ENCODE data around the gene JCAD.

JCAD gene

GRCh38 chr10:30073767-30074060 lies 14.3 kb upstream of the JCAD start:
- no peak for DNase-seq

- no peak for DNase-seq
Measured at GRCh38 chr10:30073045-30073766, 13.8 kb upstream of the JCAD start.

DNA sequence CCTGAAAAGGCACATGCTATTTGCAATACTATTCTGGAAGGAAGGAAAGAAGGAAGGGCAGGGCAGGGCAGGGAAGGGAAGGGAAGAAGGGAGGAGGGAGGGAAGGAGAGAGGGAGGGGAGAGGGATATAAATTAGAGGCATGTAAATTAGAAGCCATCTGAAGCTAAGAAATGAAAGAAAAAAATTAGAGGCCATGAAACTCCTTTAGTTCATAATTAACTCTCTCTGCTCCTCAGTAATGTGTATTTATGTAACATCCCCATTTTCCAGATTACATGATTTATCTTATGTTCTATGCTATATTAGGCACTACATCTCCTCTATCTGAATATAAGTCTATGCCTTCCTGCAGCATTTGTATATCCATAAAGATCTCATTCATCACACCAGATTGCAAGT lies 12.7 kb upstream of the JCAD start:
- no peak for DNase-seq

GRCh38 chr10:30070001-30070685 lies 10.8 kb upstream of the JCAD start:
- no peak for DNase-seq

DNA sequence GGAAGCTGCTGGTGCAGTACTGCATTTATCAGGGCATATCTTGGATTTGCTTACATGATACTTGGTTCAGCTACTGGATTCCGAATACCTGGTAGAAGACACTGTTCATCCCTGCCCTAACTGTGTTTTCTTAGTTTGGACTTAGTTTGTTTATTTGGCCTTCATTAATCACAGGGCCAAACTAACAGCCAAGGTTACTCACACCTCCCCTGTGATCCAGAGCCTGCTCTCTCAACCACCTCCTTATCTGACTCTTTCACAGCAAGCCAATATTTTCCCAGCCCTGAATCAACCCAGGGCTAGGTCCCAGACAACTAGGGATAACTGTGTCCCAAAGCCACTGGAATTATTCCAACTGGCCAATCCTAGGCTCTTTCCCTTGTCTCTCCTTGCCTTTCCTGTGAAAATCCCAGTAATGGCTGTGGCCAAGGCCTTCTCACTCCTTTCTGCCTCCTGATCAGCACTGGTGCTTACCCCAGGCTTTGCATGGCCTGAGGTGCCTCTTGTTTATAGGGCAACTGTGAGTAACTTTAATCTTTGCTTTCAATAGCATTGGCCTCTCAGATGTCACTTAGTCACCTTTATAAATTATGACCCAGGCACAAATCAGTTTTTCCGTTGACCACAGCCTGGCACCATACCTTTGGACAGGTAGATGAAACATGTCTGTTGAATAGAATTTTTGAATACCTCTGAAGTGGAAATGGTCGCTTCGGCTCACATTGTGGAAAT lies 9.3 kb upstream of the JCAD start:
- DNase-seq = no peak

GRCh38 chr10:30063099-30063498 lies 3.7 kb upstream of the JCAD start:
- no peak for DNase-seq

- DNase-seq = no peak
Measured at GRCh38 chr10:30062582-30062981, 3.2 kb upstream of the JCAD start.

GRCh38 chr10:30062090-30062489 lies 2.7 kb upstream of the JCAD start:
- DNase-seq = no peak

- no peak for DNase-seq
Measured at GRCh38 chr10:30058570-30059132, 735 bp downstream of the JCAD start.

DNA sequence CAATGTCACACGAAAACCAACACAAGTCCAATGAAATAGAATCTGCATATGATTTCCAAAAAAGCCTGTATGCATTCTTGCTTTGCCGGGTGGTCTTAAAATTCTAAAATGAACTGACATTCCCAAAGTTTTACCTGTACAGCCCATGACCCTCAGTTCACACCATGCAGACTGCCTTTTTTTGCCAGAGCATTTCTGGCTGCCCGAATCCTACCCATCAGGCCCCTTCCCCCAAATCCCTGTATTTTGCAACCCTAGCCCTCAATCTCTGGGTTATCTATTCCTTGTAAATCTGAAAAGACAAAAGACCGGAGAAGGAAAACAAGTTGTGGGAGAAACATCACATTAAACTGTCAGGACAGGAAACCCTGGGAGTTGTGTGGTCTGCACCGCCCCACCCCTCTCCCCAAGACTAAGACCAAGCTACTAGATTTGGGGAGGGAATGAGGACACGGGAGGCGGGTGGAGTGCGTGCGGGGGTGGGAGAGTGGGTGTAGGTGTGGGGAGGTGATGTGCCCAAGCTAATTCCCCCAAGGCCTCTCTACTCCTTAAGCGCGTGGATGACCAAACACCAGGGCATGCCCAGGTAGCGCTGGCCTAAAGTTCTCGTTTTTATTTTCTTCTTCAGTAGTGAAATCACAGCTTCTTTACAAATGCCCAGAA lies 1.4 kb downstream of the JCAD start:
- no peak for DNase-seq

GRCh38 chr10:30057421-30057841 lies 2.0 kb downstream of the JCAD start:
- no peak for DNase-seq

DNA sequence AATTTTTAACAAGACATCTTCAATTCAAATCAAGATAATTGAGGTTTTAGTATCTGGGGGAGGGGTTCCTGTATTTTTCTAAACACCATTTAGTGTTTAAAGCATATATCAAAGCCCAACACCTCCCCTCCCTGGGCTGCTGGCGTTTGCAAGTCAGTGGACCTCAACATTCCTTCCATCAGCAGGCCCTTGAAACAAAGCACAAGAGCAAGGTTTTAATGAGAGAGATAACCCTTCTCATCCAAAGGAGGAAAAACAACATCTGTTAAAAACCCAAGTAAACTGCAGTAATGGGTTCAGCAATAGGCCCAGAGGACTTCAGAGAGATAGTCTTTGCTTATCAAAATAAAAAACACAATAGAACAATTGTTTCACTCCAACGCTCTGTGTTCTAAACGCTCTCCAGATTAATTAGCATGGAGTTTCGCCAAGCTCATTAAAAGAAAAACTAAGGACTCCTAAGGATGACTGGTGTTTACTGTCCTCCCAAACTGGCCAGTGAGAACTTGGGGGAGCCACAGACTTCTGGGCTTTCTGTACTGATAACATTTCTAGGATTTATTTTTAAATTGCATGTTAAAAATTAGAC lies 2.5 kb downstream of the JCAD start:
- no peak for DNase-seq

- no peak for DNase-seq
Measured at GRCh38 chr10:30056281-30056680, 3.1 kb downstream of the JCAD start.

DNA sequence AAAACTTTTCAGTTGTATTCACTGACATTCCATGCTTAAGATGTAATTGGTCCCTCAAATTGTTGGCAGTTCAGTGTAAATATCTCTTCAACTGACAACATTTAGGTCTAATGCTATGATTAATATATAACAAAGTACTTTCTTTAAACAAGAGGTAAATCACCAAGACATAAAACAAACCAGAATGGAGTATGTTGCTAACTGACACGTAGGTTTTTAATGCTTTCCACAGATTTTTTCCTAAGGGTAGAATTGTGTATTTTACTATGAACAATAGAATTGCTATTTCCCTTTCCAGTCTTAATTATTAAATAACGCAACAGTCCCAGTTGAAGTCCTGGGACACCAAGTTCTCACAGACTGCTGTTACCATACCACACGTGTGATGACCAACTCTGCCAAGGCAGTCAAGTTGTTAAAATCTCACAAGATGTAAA lies 4.1 kb downstream of the JCAD start:
- no peak for DNase-seq

DNA sequence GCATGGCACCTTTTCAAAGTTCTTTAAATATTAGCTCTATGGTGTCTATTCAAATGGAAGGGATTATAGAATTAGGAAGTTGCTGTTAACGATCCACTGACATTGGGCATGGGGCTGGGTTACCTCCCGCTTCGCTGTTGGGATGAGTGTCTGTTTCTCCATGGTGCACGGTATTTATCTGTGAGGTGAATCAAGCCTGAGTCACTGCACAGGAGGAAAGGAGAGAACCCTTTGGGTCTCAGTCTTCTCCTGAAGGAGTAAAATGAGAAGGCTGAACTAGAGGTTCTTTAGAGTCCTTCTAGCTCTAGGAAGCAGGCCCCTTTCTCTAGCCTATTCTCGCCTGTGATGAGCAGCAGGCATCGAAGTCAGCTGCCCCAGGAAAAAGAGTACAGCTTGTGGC lies 7.3 kb downstream of the JCAD start:
- DNase-seq = no peak

- DNase-seq = no peak
Measured at GRCh38 chr10:30051220-30051619, 8.2 kb downstream of the JCAD start.

DNA sequence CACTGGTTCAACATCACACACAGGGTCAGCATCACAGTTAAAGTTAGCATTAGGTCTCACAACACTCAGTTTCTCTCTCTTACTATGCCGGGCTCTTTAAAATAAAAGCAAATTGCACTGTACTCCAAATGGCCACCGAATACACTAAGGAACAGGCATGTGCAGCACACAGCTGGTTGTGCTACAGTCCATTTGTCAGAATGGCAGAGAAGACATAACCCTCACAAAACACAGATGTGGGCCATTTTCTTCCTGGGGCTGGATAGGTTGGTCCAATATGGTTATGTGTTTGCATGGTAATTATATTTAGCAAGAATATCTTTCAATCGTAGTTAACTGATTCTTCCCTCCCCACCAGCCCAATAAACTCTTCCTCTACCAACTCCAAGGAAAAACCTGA lies 9.0 kb downstream of the JCAD start:
- no peak for DNase-seq

- no peak for DNase-seq
Measured at GRCh38 chr10:30048768-30049517, 10.4 kb downstream of the JCAD start.

DNA sequence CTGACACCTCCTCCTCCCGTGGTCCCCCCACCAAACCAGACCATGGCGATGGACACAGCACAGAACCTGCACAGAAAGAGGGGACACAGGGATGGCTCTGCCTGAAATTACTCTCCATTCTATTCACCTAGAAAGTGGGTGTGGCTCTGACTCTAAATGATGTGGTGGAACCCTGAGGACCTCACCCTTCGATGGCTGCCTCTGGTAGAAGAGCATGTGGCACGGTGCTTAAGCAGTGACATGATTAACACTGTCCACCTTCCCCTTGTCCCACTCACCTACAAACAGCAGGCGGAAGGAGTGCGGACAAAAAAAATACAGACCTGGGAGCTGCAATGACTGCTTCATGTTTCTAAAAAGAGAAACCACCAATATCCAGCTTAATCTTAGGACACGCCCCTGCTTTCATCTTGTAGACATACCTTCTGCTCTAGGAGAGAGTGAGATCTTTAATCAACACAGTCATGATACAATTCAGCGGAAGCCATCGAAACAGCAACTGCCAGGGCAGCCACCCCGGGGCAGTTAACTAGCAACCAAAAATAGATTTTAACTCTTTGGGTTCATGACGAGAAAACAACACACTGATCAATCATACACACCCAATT lies 11.4 kb downstream of the JCAD start:
- DNase-seq = no peak

DNA sequence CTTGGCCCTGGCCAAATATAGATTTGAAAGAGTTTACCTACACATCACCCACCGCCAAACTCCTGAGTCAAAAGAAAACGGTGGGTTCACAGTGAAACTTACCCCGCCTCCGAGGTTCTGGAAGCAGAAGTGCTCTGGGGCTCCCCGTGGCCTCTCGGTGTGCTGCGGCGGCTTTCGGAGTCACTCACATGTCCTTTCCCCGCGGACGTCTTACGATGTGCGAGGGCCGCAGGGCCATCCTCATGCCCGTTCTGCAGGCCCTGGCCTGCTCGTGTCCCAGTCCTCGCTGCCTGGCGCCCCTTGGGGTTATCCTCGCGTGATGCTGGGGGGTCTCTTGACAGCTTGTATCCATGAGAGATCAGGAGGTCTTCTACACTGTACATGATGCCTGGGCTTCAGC lies 12.0 kb downstream of the JCAD start:
- DNase-seq = no peak

GRCh38 chr10:30046476-30046875 lies 12.9 kb downstream of the JCAD start:
- DNase-seq = no peak

DNA sequence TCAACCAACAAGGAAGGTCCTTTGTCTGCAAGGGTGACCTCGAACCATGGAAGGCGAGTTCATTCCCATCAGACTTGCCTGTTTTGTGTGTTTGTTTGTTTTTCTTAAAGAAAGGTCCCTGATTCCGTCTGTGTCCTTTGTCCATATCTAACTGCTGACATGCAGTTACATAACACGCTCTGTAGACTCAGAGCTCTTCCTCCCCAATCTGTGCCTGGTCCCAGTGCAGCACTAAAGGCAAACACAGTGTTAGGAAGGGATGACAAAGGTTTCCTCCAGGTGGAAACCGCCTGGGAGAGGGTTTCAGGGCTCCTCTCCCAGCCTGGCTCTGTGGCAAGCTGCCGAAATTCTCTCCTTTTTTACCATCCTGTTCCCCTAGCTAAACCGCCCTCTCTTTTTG lies 13.4 kb downstream of the JCAD start:
- DNase-seq = no peak
